Left lung (tissue), 10 donors: ENCODE measurements around the gene FCAMR. TPM values are rescaled to one million over a fixed set of nuclear protein-coding genes. Genes with fewer than 3 reads are reported as not detected.

ENCODE experiments used
- ATAC-seq: fragments of 200-7000 bp; cut with Tn5 transposase; one replicate; pipeline ENCODE4 v1.9.1; 2020; ENCODE audit warnings: moderate library complexity
- DNase-seq, 4 donors: peaks; one replicate each; pipeline ENCODE4 v3.0.0-alpha.2; 2013 to 2020
- H3K27ac ChIP-seq, 2 donors: fragments of 200-600 bp; sonication (generic) in 1 of 2; one replicate each; pipeline versions ENCODE4 v1.5.0 to v1.8.0; 2020 to 2021
- H3K27me3 ChIP-seq, 2 donors: fragments of 200-600 bp; sonication (generic) in 1 of 2; one replicate each; pipeline versions ENCODE4 v1.5.0 to v1.8.0; 2020 to 2021
- H3K36me3 ChIP-seq, 2 donors: fragments of 200-600 bp; sonication (generic) in 1 of 2; one replicate each; pipeline versions ENCODE4 v1.5.0 to v1.8.0; 2020 to 2021
- H3K4me1 ChIP-seq, 2 donors: fragments of 200-600 bp; one replicate each; pipeline ENCODE4 v1.8.0; 2021
- H3K4me3 ChIP-seq, 2 donors: fragments of 200-600 bp; sonication (generic) in 1 of 2; one replicate each; pipeline versions ENCODE4 v1.5.0 to v1.8.0; 2020 to 2021; ENCODE audit warnings: mild to moderate bottlenecking in 1 of 2
- H3K9me3 ChIP-seq, 2 donors: fragments of 200-600 bp; sonication (generic) in 1 of 2; one replicate each; pipeline versions ENCODE4 v1.5.0 to v1.8.0; 2020 to 2021
- intact Hi-C, 2 donors: fragments of 100-400 bp; cut with DNase I; formaldehyde crosslinking; loops; one replicate each; pipeline versions ENCODE4 v1.11.2 to v1.14.2; 2022
- polyA plus RNA-seq, 6 donors: library from polyadenylated mRNA; unstranded; fragments of 120-200 nt; gene quantifications; one replicate each; pipeline ENCODE4 v1.2.1, GENCODE V29; 2013; ENCODE audit not compliant: insufficient read length in 6 of 6
- total RNA-seq, 2 donors: library from RNA; stranded (reverse); fragmentation: NEBNext Ultra II Directional; extraction: Animal tissue kit (Norgen Biotek cat#: 25700); gene quantifications; one replicate each; pipeline ENCODE4 v1.2.1, GENCODE V29; 2021
- TF ChIP-seq, protein P1 (sequence below), 2 donors: fragments of 200-600 bp; sonication (generic) in 1 of 2; IDR thresholded peaks; one replicate each; pipeline versions ENCODE4 v1.5.0 to v1.8.0; 2021; ENCODE audit warnings: antibody characterized with exemption in 2 of 2
- donor health status: DM: no; HTN: yes; CAD: no.
- donor health status: DM: no; HTN: no; CAD: no.

FCAMR gene
- total and polyA plus RNA-seq, 8 donors, result 0.07 to 0.18 (median 0.07) TPM; not detected in 5

DNA sequence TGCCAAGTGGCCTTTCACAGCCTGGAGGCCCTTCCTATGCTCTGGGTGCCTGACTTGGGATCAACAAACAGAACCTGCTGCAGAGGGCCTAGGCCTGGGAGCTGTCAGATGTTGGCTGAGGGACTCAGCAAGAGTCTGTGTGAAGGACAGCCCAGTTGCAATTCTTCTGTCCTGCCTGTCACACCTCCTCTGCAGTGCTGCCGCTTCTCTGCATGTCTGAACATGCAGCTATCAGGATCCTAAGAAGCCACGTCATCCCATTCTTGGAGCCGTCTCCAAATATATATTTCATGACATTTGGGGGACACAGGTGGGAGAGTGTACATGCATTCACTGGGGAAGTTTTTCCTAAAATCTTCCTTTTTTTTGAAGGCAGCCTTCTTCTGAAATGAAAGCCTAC is 8.6 kb downstream of the FCAMR start:
- DNase-seq (no peak), ATAC-seq (no peak)
- Histone ChIP-seq H3K4me1 (peaks cover 0 to 14% of the 10 kb centered on the region in 2 donors), H3K4me3 (no peak overlapping the region), H3K27me3 (no peaks in the 10 kb centered on the region), H3K36me3 (no peaks in the 10 kb centered on the region), H3K9me3 (no peaks in the 10 kb centered on the region), H3K27ac (no peak overlapping the region)
- intact Hi-C loops, result no loop called here
- TF ChIP-seq, protein P1, sequence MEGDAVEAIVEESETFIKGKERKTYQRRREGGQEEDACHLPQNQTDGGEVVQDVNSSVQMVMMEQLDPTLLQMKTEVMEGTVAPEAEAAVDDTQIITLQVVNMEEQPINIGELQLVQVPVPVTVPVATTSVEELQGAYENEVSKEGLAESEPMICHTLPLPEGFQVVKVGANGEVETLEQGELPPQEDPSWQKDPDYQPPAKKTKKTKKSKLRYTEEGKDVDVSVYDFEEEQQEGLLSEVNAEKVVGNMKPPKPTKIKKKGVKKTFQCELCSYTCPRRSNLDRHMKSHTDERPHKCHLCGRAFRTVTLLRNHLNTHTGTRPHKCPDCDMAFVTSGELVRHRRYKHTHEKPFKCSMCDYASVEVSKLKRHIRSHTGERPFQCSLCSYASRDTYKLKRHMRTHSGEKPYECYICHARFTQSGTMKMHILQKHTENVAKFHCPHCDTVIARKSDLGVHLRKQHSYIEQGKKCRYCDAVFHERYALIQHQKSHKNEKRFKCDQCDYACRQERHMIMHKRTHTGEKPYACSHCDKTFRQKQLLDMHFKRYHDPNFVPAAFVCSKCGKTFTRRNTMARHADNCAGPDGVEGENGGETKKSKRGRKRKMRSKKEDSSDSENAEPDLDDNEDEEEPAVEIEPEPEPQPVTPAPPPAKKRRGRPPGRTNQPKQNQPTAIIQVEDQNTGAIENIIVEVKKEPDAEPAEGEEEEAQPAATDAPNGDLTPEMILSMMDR (IDR thresholded peaks at IDR 0.05), result no peak

DNA sequence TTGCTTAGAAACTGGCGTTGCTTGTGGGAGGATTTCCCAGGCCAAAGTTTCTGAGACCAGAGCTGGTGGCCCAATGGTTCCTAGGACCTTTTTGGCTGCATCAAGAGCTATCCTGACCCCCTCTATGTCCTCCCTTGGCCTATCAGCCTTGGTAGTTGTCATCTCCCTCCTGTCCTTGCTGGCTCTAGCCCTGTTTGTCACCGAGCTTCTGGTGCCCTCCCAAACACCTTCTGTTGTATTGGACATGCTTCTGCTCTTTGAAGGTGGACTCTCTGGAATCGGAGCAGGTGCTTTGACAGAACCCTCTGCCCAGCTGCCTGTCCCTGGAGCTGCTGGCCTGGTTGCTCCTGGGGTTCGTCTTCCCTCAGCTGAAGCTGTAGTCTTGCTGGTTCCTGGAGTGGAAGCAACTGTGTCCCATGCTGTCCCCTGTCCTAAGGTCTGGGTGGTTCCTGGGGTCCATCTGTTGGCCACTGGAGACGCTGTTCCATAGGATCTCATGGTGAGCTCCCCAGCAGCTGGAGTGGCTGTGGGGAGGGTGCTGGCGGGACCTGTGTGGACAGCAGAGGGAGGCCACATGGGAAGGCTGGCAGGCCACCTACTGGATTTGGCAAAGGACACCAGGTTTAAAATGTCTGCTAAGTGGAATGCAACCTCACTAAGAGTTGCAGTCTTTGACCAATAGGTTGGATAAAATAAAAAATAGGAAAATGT is 9.4 kb downstream of the FCAMR start:
- intact Hi-C loops, result no loop called here
- Histone ChIP-seq H3K4me3 (no peak overlapping the region), H3K27me3 (no peaks in the 10 kb centered on the region), H3K9me3 (no peaks in the 10 kb centered on the region), H3K4me1 (peaks cover 2 to 12% of the 10 kb centered on the region in 2 donors), H3K27ac (no peak overlapping the region), H3K36me3 (no peaks in the 10 kb centered on the region)
- ATAC-seq, result no peak
- no peak for DNase-seq
- TF ChIP-seq, protein P1 (IDR thresholded peaks at IDR 0.05), result no peak

- ATAC-seq, result no peak
- TF ChIP-seq, protein P1 (IDR thresholded peaks at IDR 0.05), result no peak
- DNase-seq, result no peak
- no peak overlapping the region for H3K4me3 ChIP-seq
- intact Hi-C loops, result no loop called here
- no peaks in the 10 kb centered on the region for H3K27me3 ChIP-seq
- H3K4me1 ChIP-seq, result peaks cover 6 to 20% of the 10 kb centered on the region in 2 donors
- H3K9me3 ChIP-seq, result no peaks in the 10 kb centered on the region
- H3K36me3 ChIP-seq, result no peaks in the 10 kb centered on the region
- no peak overlapping the region for H3K27ac ChIP-seq
Observed at GRCh38 chr1:206958144-206958543, 12.1 kb downstream of the FCAMR start.

GRCh38 chr1:206957639-206958038 is 12.6 kb downstream of the FCAMR start:
- intact Hi-C loops, result no loop called here
- ATAC-seq, result no peak
- TF ChIP-seq, protein P1 (IDR thresholded peaks at IDR 0.05), result no peak

GRCh38 chr1:206955476-206956451 is 14.5 kb downstream of the FCAMR start:
- H3K27me3 ChIP-seq, result no peaks in the 10 kb centered on the region
- ATAC-seq (peak; percentile 75), DNase-seq (peak in 3 of 4 donors; percentile 14 to 65 (median 37))
- H3K9me3 ChIP-seq, result no peaks in the 10 kb centered on the region
- H3K36me3 ChIP-seq, result no peaks in the 10 kb centered on the region
- H3K27ac ChIP-seq, result peak overlapping the region; percentile 21 to 33
- intact Hi-C loops, result no loop called here
- peaks cover 8 to 20% of the 10 kb centered on the region in 2 donors for H3K4me1 ChIP-seq
- TF ChIP-seq, protein P1 (IDR thresholded peaks at IDR 0.05), result no peak
- H3K4me3 ChIP-seq, result no peak overlapping the region

More at GRCh38 chr1:206957639-206958038, 12.6 kb downstream of the FCAMR start:
- Histone ChIP-seq H3K36me3 (no peaks in the 10 kb centered on the region), H3K27me3 (no peaks in the 10 kb centered on the region), H3K27ac (no peak overlapping the region), H3K9me3 (no peaks in the 10 kb centered on the region), H3K4me1 (peaks cover 8 to 16% of the 10 kb centered on the region in 2 donors), H3K4me3 (no peak overlapping the region)
- DNase-seq, result no peak
